H1 (cell line): ENCODE measurements around the gene HSD3B1. TPM values are rescaled to one million over a fixed set of nuclear protein-coding genes. Genes with fewer than 3 reads are reported as not detected.

Experiments used
- BACH1 ChIP-seq: IDR thresholded peaks from 2 replicates; pipeline ENCODE4 v1.6.1; 2012; ENCODE audit warnings: low read length, improper control_type of control experiment
- BCL11A ChIP-seq, 2 experiments: IDR thresholded peaks; one replicate each; pipeline ENCODE4 v1.6.1; 2011; ENCODE audit warnings: low read depth in 2 of 2, low read length in 2 of 2, mild to moderate bottlenecking in 2 of 2
- CTCF ChIP-seq, 3 experiments: IDR thresholded peaks; 1 replicate in 2 of 3; 2 replicates in 1 of 3; pipeline versions ENCODE4 v1.5.1 to v1.6.1; 2011; ENCODE audit warnings: low read length in 3 of 3, mild to moderate bottlenecking in 3 of 3, inconsistent platforms in 2 of 3, low read depth in 1 of 3, moderate library complexity in 1 of 3; ENCODE audit not compliant: insufficient read depth in 1 of 3; ENCODE audit errors: control extremely low read depth in 1 of 3
- E2F6 ChIP-seq: IDR thresholded peaks from 2 replicates; pipeline ENCODE4 v1.6.1; 2012; ENCODE audit warnings: inconsistent platforms
- SAP30 ChIP-seq: fragments of 300-600 bp; sonication (generic); IDR thresholded peaks from 2 replicates; pipeline ENCODE4 v1.7.1; 2012; ENCODE audit warnings: low read length, moderate library complexity, mild to moderate bottlenecking, inconsistent platforms; ENCODE audit not compliant: insufficient read depth, insufficient replicate concordance
- SP2 ChIP-seq: IDR thresholded peaks from 2 replicates; pipeline ENCODE4 v1.6.1; 2012; ENCODE audit warnings: mild to moderate bottlenecking, low read length, inconsistent platforms
- SRF ChIP-seq: IDR thresholded peaks from 2 replicates; pipeline ENCODE4 v1.6.1; 2011; ENCODE audit warnings: mild to moderate bottlenecking, low read depth, low read length, moderate library complexity
- polyA plus RNA-seq, 7 experiments: library from polyadenylated mRNA; depleted of rRNA in 3 of 7; stranded (reverse) in 5 of 7; unstranded in 2 of 7; fragments of >200 nt in 5 of 7; fragments of 200-250 nt in 2 of 7; gene quantifications; 1 replicate in 5 of 7; 2 replicates in 1 of 7; 4 replicates in 1 of 7; pipeline versions ENCODE4 v1.2.1 to v1.2.3, GENCODE V29; 2011 to 2013; ENCODE audit warnings: missing spikeins in 2 of 7, mixed read lengths in 2 of 7
- total RNA-seq: library from RNA; stranded (reverse); fragmentation: NEBNext Ultra II Directional; extraction: Animal tissue kit (Norgen Biotek cat#: 25700); gene quantifications from 2 replicates; pipeline ENCODE4 v1.2.1, GENCODE V29; 2021

Gene HSD3B1
- total and polyA plus RNA-seq, 2 of the 8 experiments (the other 6 are each of a cell fraction or from before 2014, with no cell fraction given), result not detected

- no peak for TF ChIP-seq BACH1
- no peak for TF ChIP-seq CTCF (IDR thresholded peaks at IDR 0.05; ENCODE audit: control extremely low read depth in 1 of 3, insufficient read depth in 1 of 3, low read depth in 1 of 3, low read length in 3 of 3)
- TF ChIP-seq E2F6, result no peak
- no peak for TF ChIP-seq SP2
- no peak for TF ChIP-seq BCL11A (IDR thresholded peaks at IDR 0.05; ENCODE audit: low read depth in 2 of 2, low read length in 2 of 2)
- TF ChIP-seq SRF, result no peak
- TF ChIP-seq SAP30, result no peak
These were observed 24.2 kb upstream of the HSD3B1 start (continued) for GRCh38 chr1:119482517-119483425.
